GM18498 (cell line): ENCODE results near the gene PLD4.
"Not testable (repeated sequence)": the region's sequence is repeated elsewhere in the genome, so short reads cannot be mapped to it uniquely, and the experiment has no call there.

Experiments used
- ATAC-seq: cut with Tn5 transposase; IDR thresholded peaks from one replicate; pipeline ENCODE4 v1.9.1; 2021; ENCODE audit warnings: mild to moderate bottlenecking, moderate library complexity; ENCODE audit not compliant: unreplicated experiment

PLD4 gene

DNA sequence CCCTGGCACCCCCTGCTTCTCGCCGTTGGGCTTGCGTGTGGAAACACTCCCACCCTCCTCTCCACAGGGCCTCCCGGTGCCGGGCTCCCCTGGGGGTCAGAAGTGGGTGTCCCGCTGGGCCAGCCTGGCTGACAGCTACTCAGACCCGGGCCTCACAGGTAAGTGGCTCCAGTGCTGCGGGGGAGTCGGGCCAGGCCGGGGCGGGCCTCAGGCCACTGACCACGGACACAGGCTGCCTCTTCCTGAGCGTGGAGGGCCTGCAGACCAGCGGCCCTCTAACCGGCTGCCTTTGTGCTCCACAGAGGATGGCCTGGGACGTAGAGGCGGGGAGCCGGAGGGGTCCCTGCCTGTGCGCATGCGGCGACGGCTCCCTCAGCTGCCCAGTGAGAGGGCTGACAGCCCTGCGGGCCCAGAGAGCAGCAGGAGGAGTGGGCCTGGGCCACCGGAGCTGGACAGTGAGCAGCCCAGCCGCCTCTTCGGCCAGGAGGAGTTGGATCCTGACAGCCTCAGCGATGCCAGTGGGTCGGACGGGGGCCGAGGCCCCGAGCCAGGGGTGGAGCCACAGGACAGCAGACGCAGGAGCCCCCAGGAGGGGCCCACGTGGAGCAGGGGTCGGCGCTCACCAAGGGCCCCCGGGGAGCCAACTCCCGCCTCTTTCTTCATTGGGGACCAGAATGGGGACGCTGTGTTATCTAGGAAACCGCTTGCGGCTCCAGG lies 38.5 kb upstream of the PLD4 start:
- no peak for ATAC-seq

DNA sequence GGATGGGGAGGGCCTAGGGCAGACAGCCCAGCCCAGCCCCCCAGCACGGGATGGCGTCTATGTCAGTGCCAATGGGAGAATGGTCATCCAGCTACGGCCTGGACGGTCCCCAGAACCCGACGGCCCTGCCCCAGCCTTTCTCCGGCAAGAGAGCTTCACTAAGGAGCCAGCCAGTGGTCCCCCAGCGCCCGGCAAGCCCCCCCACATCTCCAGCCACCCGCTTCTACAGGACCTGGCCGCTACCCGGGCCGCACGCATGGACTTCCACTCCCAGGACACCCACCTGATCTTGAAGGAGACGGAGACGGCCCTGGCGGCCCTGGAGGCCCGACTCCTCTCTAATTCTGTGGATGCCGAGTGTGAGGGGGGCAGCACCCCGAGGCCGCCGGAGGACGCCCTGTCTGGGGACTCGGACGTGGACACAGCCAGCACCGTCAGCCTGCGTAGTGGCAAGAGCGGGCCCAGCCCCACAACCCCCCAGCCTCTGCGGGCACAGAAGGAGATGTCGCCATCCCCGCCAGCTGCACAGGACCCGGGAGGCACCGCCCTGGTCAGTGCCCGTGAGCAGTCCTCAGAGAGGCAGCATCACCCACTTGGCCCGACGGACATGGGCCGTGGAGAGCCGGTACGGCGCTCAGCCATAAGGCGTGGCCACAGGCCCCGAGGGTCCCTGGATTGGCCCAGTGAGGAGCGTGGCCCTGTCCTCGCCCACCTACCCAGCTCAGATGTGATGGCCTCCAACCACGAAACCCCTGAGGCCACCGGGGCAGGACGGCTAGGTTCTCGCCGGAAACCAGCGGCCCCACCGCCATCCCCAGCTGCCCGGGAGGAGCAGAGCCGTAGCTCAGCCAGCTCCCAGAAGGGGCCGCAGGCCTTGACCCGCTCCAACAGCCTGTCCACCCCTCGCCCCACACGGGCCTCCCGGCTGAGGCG lies 37.7 kb upstream of the PLD4 start:
- no peak for ATAC-seq

DNA sequence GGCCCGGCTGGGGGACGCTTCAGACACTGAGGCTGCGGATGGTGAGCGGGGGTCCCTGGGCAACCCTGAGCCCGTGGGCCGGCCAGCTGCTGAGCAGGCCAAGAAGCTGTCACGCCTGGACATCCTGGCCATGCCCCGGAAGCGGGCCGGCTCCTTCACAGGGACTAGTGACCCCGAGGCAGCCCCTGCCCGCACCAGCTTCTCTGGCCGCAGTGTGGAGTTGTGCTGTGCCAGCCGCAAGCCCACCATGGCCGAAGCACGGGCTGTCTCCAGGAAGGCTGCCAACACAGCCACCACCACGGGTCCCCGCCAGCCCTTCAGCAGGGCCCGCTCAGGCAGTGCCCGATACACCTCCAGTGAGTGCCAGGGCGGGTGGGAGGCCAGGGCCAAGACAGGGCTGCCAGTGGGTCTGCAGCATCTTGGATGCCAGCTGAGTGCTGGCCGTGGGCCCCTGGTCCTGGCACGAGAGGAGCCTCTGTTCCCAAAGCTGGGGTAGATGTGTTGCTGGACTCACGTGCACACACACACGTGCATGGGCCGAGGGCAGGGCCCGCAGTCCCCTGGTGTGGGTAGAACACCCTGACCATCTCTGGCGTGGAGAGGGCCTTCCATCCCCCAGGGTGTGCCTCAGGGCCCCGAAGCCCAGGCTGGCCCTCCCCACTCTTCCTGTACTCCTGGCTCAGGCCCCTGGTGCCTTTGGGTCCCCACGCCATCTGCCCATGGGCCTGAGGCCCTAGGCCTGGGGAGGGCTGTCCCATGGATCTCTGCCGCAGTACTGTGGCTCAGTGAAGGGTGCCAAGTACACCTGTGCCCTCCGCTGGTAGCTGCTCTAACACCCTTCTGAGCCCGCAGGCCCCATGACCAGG lies 36.8 kb upstream of the PLD4 start:
- no peak for ATAC-seq

DNA sequence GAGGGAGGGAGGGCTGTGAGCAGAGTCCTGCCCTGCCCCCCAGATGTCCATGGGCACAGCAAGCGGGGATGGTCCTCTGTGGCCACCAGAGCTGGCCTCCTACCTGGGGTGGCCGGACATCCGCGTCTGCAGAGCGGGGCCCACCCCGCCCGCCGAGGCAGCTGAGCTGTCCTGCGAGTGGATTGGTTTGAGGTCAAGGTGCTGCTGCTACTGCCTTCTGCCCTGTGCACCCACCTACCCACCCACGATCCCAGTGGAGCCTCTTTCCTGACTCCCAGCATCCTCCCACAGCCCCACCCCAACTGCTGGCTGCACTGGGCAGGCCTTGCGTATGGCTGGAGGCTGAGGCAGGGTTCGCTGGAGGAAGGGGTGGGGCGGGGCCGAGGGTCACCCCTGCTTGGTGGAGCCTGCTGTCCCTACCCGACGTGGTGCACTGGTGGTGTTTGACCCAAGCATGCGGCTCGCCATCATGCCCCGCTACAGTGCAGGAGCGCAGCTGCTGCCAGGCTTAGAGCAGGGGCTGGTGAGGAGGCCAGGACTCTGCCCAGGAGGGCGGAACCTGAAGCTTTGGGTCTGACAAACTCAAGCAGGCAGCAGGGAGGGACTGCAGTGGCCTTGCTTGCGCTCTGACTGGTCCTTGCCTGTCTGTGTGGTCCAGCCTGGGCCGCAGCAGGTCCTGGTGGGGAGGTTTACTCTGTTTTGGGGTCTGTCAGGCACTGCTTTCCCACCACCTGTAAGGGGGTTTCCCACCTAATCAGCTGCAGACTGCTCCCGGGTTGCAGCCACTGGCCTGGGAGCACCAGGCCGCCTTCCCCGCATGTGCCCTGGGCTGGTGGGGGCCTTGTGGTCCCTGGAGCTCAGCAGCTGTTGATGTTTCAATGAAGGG lies 35.9 kb upstream of the PLD4 start:
- ATAC-seq = no peak

DNA sequence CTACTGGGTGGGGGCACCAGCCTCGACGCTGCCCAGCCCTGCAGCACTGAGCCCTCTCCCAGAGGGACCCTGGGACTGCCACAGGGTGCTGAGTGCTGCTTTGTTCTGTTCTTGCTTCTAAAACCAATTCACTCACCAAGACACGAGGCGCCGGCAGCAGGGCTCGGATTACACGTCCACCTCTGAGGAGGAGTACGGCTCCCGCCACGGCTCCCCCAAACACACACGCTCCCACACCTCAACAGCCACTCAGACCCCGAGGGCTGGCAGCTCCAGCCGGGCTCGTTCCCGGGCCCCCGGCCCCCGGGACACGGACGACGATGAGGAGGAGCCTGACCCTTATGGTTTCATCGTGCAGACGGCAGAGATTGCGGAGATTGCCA lies 35.3 kb upstream of the PLD4 start:
- no peak for ATAC-seq

DNA sequence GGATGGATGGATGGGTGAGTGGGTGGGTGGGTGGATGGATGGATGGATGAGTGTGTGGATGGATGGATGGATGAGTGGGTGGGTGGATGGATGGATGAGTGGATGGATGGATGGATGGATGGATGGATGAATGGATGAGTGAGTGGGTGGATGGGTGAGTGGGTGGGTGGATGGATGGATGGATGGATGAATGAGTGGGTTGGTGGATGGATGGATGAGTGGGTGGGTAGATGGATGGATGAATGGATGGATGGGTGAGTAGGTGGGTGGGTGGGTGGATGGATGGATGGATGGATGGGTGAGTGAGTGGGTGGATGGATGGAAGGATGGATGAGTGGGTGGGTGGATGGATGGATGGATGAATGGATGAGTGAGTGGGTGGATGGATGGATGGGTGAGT lies 34.4 kb upstream of the PLD4 start:
- not testable (repeated sequence) for ATAC-seq

DNA sequence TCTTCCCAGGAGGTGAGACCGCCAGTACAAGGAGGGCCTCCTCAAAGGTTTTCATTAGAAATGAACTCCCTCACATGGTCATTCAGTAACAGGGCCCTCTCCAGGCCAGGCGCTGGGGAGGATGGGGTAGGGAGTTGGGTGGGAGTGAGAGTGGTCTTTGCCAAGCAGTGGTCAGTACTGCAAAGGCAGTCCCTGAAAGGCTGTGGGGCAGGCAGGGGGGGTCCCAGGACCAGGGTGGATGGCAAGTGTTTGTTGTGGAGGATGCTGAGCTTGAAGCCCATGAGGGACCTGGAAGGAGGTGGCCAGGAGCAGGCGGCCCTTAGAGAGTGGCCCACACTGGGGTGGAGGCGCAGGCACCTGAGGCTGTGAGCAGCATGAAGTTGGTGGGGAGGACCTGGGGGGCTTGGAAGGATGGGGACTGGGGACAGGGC lies 33.5 kb upstream of the PLD4 start:
- no peak for ATAC-seq

DNA sequence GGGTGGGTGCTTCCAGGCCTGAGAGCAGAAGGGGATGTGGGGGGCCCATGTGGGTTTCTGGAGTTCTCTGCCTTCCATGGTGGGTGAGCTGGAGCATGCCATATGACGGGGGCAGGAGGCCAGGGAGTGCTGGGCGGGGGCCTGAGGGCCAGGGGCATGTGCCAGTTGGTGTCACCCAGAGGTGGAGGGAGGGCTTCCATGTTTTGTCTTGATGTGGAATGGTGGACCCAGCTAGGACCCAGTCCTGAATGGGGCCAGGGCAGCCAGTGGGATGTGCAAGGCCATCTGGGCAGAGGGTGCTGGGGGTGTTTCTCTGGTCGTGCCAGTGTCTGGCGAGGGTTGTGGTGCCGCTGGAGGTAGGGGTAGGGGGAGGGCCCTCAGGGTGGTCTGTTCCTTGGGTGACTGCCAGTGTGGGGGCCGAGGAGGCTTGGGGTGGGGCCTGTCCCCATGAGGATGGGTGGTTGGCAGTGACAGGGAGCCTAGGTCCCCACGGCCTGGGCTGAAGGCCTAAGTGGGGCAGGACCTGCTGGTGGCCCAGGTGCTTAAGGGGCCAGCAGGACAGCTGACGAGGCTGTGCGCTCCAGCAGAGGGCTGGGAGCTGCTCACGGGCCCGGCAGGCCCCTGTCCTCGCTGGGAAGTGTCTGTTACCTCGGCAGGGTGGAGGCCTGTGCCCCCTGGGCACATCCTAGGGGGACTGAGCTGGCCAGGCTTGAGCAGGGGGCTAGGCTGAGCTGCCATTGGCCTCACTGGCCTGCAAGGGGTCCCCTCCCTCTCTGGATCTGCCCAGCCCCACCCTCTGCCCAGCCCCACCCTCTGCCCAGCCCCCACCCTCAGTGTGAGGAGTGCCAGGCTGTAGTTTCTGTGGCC lies 32.8 kb upstream of the PLD4 start:
- ATAC-seq = no peak

DNA sequence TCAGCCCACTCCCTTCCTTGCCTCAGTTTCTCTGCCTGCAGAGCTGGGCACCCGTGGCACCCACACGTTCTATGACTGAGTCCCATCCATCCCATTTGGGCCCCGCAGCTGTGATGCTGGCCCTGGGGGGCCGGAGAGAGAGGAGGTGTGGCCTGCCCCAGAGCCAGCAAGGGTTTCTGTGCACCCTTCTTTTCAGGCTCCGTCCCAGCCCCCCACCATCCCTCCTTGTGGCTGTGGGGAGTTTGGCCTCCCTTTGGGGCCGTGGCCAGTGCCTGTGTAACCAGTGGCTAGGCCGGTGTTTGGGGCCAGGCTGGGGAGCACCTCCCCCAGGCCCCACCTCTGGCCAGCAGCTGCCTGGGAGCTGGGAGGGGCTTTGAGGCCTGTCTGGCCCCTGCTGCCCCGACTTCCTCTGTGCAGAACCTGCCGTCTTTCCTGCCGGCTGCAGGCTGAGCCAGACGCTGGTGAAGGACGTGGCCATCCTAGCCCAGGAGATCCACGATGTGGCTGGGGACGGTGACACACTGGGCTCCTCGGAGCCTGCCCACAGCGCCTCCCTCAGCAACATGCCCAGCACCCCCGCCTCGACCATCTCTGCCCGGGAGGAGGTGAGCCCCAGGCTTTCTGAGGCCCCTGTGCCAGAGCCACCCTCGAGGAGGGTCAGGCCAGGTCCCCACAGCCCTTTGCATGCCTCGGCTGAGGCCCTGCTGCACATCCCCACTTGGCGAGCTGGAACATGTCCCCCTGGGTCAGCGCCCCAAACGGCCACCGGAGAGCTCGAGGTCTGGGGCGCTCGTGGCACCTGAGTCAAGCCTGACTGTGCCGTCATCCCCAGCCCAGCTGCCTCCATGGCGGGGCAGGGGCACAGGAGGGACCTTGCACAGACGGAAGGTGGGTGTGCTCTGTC lies 31.9 kb upstream of the PLD4 start:
- no peak for ATAC-seq

DNA sequence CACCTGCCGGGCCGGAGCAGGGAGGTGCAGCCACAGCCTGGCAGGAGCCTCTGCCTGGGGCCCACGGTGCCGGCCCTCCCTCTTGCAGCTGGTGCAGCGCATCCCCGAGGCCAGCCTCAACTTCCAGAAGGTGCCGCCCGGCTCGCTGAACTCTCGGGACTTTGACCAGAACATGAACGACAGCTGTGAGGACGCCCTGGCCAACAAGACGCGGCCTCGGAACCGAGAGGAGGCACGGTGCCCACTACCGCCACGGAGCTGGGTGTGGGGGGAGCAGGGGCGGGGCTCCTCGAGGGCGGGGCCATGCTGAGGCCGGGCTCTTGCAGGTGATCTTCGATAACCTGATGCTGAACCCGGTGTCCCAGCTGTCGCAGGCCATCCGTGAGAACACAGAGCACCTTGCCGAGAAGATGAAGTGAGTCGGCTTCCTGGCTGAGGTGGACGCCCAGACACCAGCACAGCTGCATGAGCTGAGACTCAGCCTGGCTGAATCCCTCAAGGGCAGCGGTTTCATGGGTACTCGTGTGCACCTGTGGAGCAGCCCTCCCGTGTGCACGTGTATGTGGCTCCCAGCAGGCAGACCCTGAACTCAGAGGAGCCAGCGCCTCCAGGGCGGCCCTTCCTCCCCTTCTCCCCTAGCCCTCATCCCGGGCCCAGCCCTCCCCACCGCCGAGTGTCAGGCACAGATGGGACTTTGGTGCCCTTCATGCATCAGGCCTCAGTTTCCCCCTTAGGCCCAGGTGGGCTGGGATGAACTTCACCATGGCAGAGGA lies 31.1 kb upstream of the PLD4 start:
- ATAC-seq = no peak

DNA sequence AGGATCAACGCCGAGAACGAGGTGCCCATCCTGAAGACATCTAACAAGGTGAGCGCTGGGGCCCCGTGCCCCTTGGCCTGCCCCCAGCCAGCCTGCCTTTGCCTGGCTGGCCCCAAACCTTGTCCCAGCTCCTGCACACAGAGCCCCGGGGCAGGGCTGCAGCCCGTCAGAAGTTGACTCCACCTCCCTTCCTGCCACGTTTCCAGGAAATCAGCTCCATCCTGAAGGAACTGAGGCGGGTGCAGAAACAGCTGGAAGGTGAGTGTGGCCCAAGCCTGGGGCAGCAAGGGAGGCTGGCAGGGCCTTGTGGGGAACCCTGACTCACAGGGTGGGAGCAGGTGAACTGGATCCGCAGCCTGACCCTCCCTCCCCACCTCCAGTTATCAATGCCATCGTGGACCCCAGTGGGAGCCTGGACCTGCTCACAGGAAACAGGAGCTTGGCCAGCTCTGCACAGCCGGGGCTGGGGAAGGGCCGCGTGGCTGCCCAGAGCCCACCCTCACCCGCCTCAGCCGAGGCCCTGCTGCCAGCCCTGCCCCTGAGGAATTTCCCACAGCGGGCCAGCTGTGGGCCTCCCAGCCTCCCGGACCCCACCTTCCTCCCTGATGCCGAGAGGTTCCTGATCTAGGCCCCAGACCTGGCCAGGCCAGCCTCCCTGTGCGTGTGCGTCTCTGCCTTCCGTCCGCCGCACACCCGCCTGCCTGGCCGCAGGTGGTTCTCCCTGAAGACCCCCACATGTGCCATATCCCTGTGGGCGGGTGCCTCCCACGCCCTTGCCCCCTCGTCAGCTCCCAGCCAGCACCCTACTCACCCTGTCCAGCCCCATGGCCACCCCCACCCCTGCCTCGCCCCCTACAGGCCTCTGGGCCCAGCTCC lies 30.1 kb upstream of the PLD4 start:
- no peak for ATAC-seq

DNA sequence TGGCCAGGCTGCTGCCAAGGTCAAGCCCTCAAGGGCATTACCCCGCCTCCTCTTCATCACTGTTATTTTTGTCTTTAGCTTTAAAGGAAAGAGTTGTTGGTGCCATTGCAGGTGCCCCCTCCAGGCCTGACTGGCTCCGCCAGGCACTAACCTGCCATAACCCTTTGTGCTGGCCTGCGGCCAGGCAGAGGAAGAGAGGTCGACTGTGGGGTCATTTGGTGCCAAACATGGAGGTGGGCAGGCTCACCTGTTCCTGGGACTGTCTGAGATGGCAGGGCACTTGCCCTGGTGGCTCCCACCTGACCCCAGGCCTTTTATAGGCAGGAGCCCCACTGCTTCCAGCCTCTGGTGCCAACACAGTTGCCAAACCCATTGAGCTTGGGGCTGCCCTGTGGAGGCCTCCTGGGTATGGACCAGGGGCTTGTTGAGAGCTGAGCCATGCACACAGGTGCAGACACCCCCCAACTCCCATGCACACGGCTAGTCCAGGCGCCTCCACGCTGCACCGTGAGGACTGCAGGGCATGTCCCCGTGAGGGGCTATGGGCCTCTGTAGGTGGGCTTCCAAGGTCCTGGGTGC lies 29.4 kb upstream of the PLD4 start:
- no peak for ATAC-seq

DNA sequence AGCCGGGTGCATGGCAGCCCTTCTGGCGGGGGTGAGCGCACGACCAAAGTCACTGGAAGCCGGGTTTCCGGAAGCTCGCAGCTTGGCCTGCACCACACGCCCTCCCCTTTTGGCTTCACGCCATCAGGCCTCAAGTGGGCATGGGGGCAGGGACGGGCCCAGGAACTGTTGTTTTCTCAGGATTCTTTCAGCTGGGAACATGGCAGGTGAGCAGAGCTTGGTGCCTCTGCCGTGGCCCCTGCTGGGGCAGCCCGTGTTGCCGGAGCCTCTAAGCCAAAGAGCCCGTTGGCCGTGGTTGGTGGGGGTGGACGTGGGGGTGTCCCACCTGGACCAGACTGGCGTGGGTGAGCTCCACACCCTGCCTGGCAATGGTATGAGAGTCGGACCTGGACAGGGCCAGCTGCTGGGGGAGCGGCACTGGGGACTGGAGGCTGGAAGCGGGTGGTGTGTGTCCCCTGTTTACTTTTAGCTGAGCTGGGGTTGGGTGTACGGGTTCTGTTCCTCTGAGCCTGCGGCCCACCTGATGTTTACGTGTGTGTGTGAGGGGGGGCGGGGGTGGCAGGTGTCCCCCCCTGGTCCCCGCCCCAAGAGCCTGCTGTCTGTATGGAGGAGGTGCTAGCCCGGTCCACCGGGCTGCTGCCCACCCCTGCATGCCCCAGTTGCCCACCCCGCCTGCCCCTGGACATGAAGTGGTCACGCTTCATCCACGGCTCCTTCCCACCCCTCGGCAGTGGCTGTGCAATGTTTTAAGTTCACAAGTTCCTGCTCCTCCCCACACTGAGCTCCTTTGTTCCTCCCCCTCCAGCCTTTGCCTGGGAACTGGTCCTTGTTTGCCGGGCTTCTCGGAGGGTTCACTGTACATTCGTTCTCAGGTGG lies 28.7 kb upstream of the PLD4 start:
- ATAC-seq = no peak

DNA sequence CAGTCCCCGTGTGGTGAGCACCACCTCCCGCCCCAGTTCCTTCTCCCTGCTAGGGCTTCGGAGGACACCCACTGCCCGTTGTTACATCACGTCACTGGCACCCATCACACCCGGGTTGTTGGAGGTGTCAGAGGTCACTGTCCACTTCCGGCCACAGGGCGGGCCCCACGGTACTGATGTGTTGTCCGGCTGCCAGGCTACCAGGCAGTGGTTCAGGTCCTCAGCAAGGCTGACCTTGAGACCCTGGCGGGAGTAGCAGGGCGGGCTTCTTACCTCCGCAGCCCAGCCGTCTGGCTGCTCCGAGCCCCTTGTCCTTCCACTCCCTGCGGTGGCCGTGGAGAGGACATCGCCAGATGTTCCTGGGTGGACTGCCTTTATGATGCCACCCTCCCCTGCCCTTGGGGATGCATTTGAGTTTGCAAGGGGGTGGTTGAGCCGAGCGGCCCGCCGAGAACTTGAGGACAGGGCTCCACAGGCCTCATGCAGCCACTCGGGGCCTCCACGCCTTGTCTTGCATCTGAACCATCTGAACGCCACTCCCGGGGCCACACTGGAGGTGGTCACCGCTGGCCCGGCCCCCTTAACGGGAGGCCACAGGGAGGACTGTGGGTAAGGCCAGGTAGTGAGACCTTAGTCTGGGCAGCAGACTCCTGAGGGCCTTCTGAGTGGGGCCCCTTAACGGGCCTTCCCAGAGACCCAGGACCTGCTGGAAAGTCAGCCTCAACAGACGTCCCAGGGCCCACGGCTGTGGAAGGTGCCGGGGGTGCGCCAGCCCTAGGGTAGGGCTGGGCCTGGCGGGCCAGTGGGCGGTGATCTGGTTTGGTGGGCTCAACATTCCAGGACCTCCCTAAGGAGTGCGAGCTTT lies 27.1 kb upstream of the PLD4 start:
- no peak for ATAC-seq
